GM12878 (cell line): ENCODE measurements around the gene ARCN1. TPM values are rescaled to one million over a fixed set of nuclear protein-coding genes. Genes with fewer than 3 reads are reported as not detected.

ENCODE experiments used
- ATAC-seq: fragments of 200-7000 bp; cut with Tn5 transposase; 3 replicates; pipeline ENCODE4 v1.9.1; 2020; ENCODE audit warnings: mild to moderate bottlenecking, moderate library complexity
- BruUV-seq: library from RNA; stranded (reverse); fragments of 400-500 nt; replicated peaks from 2 replicates; lab custom pipeline; 2021; lab: Mats Ljungman, UMichigan
- CTCF ChIA-PET: fragments of 300-600 bp; sonication (Branson Sonifier 250); formaldehyde crosslinking; extraction: SDS; loops from one replicate; lab custom pipeline; 2021; ENCODE audit warnings: inconsistent platforms; lab: Yijun Ruan, JAX
- POLR2A ChIA-PET: fragments of 350-600 bp; formaldehyde crosslinking; extraction: SDS; loops from one replicate; lab custom pipeline; 2021; ENCODE audit warnings: inconsistent platforms; lab: Charles Lee
- RAD21 ChIA-PET: fragments of 300-600 bp; sonication (Branson Sonifier 250); formaldehyde crosslinking; loops from one replicate; lab custom pipeline; 2023; ENCODE audit warnings: antibody characterized with exemption; ENCODE audit not compliant: unreplicated experiment; lab: Charles Lee
- SMC1A ChIA-PET: fragments of 300-600 bp; sonication (Branson Sonifier 250); formaldehyde crosslinking; loops from one replicate; lab custom pipeline; 2023; ENCODE audit not compliant: unreplicated experiment, uncharacterized antibody; lab: Charles Lee
- DNase-seq: peaks from one replicate; pipeline ENCODE4 v3.0.0-alpha.2; 2011; ENCODE audit warnings: low read depth, low spot score
- FAIRE-seq: peaks from 3 replicates; lab custom pipeline; 2011; peaks lifted over from hg19 to GRCh38; lab: Jason Lieb, UNC
- H2AFZ ChIP-seq: 2 replicates; pipeline ENCODE4 v1.6.0; 2011; ENCODE audit warnings: low read depth, low read length, control low read depth; ENCODE audit not compliant: control insufficient read depth
- H3K27ac ChIP-seq: 2 replicates; pipeline ENCODE4 v1.5.1; 2011; ENCODE audit warnings: control low read depth; ENCODE audit not compliant: control insufficient read depth, insufficient read depth
- H3K27me3 ChIP-seq, 2 experiments: replicated peaks in 1 of 2; 2 replicates each; pipeline versions ENCODE4 v1.6.0 to v1.6.1; 2011; ENCODE audit warnings: low read length in 1 of 2; ENCODE audit not compliant: control insufficient read depth in 2 of 2, insufficient read depth in 2 of 2
- H3K36me3 ChIP-seq, 2 experiments: 2 replicates each; pipeline ENCODE4 v1.5.1; 2011; ENCODE audit warnings: low read length in 1 of 2; ENCODE audit not compliant: control insufficient read depth in 2 of 2, insufficient read depth in 2 of 2
- H3K4me1 ChIP-seq: 2 replicates; pipeline ENCODE4 v1.6.1; 2011; ENCODE audit warnings: mild to moderate bottlenecking, low read length, moderate library complexity, mixed read lengths; ENCODE audit not compliant: control insufficient read depth, insufficient read depth
- H3K4me2 ChIP-seq: 2 replicates; pipeline ENCODE4 v1.6.0; 2011; ENCODE audit warnings: control low read depth; ENCODE audit not compliant: control insufficient read depth, insufficient read depth
- H3K4me3 ChIP-seq: fragments of 200-600 bp; sonication (generic); 2 replicates; pipeline ENCODE4 v1.5.1; 2016
- H3K79me2 ChIP-seq: 2 replicates; pipeline ENCODE4 v1.6.0; 2011; ENCODE audit warnings: low read length; ENCODE audit not compliant: control insufficient read depth, insufficient read depth
- H3K9ac ChIP-seq: 2 replicates; pipeline ENCODE4 v1.8.0; 2011; ENCODE audit warnings: low read length, control low read depth, mixed read lengths; ENCODE audit not compliant: control insufficient read depth, insufficient read depth
- H3K9me3 ChIP-seq: replicated peaks from 3 replicates; pipeline ENCODE4 v1.5.1; 2011; ENCODE audit warnings: mild to moderate bottlenecking, low read length; ENCODE audit not compliant: control insufficient read depth, insufficient read depth
- H4K20me1 ChIP-seq: 2 replicates; pipeline ENCODE4 v1.6.0; 2011; ENCODE audit not compliant: control insufficient read depth, insufficient read depth
- BACH1 ChIP-seq: fragments of 450-650 bp; IDR thresholded peaks from 2 replicates; pipeline ENCODE4 v1.6.1; 2017; ENCODE audit warnings: mild to moderate bottlenecking, borderline replicate concordance
- CREB1 ChIP-seq: IDR thresholded peaks from 2 replicates; pipeline ENCODE4 v1.6.1; 2012; ENCODE audit warnings: low read depth, mild to moderate bottlenecking, inconsistent platforms
- FOS ChIP-seq: IDR thresholded peaks from 3 replicates; pipeline ENCODE4 v1.6.1; 2011; ENCODE audit warnings: borderline replicate concordance; ENCODE audit not compliant: insufficient read length; ENCODE audit errors: extremely low read depth
- HDAC6 ChIP-seq: fragments of 200-600 bp; sonication (generic); IDR thresholded peaks from one replicate; pipeline ENCODE4 v1.8.0; 2017; ENCODE audit warnings: antibody characterized with exemption; ENCODE audit not compliant: unreplicated experiment
- HDGF ChIP-seq: fragments of 450-650 bp; IDR thresholded peaks from 2 replicates; pipeline ENCODE4 v1.6.1; 2016; ENCODE audit warnings: antibody characterized with exemption
- IKZF1 ChIP-seq: fragments of 450-650 bp; conservative IDR thresholded peaks from 2 replicates; pipeline ENCODE4 v1.6.1; 2017; ENCODE audit warnings: antibody characterized with exemption, mild to moderate bottlenecking
- JUNB ChIP-seq: IDR thresholded peaks from 2 replicates; pipeline ENCODE4 v1.6.1; 2016; ENCODE audit warnings: antibody characterized with exemption, mild to moderate bottlenecking
- KAT2A ChIP-seq: conservative IDR thresholded peaks from 2 replicates; pipeline ENCODE4 v1.6.1; 2011; ENCODE audit warnings: low read depth, low read length; ENCODE audit not compliant: control insufficient read depth
- NFXL1 ChIP-seq: fragments of 450-650 bp; IDR thresholded peaks from 2 replicates; pipeline ENCODE4 v1.6.1; 2017; ENCODE audit warnings: antibody characterized with exemption, mild to moderate bottlenecking, borderline replicate concordance
- PAX8 ChIP-seq: fragments of 450-650 bp; IDR thresholded peaks from 2 replicates; pipeline ENCODE4 v1.6.1; 2017; ENCODE audit warnings: mild to moderate bottlenecking, moderate library complexity
- RFX5 ChIP-seq: IDR thresholded peaks from 2 replicates; pipeline ENCODE4 v1.6.1; 2011; ENCODE audit warnings: low read depth, low read length, improper control_type of control experiment
- STAT3 ChIP-seq: IDR thresholded peaks from 2 replicates; pipeline ENCODE4 v1.6.1; 2011; ENCODE audit warnings: low read depth, low read length, improper control_type of control experiment
- ZNF207 ChIP-seq: fragments of 450-650 bp; IDR thresholded peaks from 2 replicates; pipeline ENCODE4 v1.6.1; 2014; ENCODE audit warnings: antibody characterized with exemption, mild to moderate bottlenecking, borderline replicate concordance
- WGBS: methylation state at CpG from one replicate; pipeline ENCODE4 v1.1.6; 2016; ENCODE audit warnings: low lambda C conversion rate; ENCODE audit not compliant: insufficient replicate concordance, insufficient coverage; ENCODE audit errors: missing lambda C conversion rate; 5-methylcytosine and 5-hydroxymethylcytosine counted together
- in situ Hi-C: fragments of 300-500 bp; cut with MboI; formaldehyde crosslinking; loops from 9 replicates; pipeline ENCODE4 v1.14.3; 2018; ENCODE audit warnings: mixed read lengths
- intact Hi-C: fragments of 100-400 bp; cut with micrococcal nuclease; formaldehyde crosslinking; loops from one replicate; pipeline ENCODE4 v1.14.2; 2022; ENCODE audit not compliant: unreplicated experiment
- polyA plus RNA-seq, 11 experiments: library from polyadenylated mRNA; depleted of rRNA in 4 of 11; unstranded in 6 of 11; stranded (reverse) in 5 of 11; fragments of >200 nt; fragmentation: Nextera tagmentation in 4 of 11; fragmentation: Illumina TruSeq in 1 of 11; extraction: Ambion mirVana in 4 of 11; extraction: Trizol in 1 of 11; gene quantifications; 1 replicate in 1 of 11; 2 replicates in 10 of 11; pipeline versions ENCODE4 v1.2.1 to v1.2.3, GENCODE V29; 2011 to 2016; ENCODE audit warnings: inconsistent platforms in 2 of 11, missing spikeins in 2 of 11, low read depth in 1 of 11
- total RNA-seq, 4 experiments: library from RNA; depleted of rRNA in 3 of 4; stranded (reverse); fragments of >200 nt in 3 of 4; fragmentation: Illumina TruSeq in 1 of 4; extraction: Trizol in 1 of 4; gene quantifications; 2 replicates each; pipeline versions ENCODE4 v1.2.1 to v1.2.3, GENCODE V29; 2013 to 2021
- TF ChIP-seq, protein P1 (sequence below): fragments of 450-650 bp; IDR thresholded peaks from 2 replicates; pipeline ENCODE4 v1.6.1; 2016; ENCODE audit warnings: mild to moderate bottlenecking
- TF ChIP-seq, protein P2 (sequence below): fragments of 450-650 bp; IDR thresholded peaks from 2 replicates; pipeline ENCODE4 v1.6.1; 2017; ENCODE audit warnings: mild to moderate bottlenecking, moderate library complexity

The ARCN1 gene
- total and polyA plus RNA-seq, 10 of the 15 experiments (the other 5 are each of a cell fraction or from before 2014, with no cell fraction given) = 33.3 to 172 (median 106) TPM

DNA sequence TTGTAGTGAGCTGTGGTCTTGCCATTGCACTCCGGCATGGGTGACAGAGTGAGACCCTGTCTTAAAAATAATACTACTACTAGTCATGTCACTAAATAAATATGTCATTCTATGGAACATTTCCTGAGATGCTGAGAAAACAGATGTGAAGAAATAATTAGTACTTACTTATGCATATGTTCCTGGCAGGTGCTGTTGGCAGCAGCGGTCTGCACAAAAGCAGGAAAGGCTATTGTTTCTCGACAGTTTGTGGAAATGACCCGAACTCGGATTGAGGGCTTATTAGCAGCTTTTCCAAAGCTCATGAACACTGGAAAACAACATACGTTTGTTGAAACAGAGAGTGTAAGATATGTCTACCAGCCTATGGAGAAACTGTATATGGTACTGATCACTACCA, 8.8 kb downstream of the ARCN1 start:
- no peak for ATAC-seq
- ChIA-PET CTCF (no interaction called here), RAD21 (no interaction called here), SMC1A (no interaction called here), POLR2A (no interaction called here)
- intact Hi-C loops (no loop called here), in situ Hi-C loops (no loop called here)
- no TSS peak for BruUV-seq
- Histone ChIP-seq H3K36me3 (peaks cover 10 to 27% of the 10 kb centered on the region in 2 experiments; a peak in 3 of 4 replicates), H3K27me3 (no peaks in the 10 kb centered on the region), H3K9me3 (no peaks in the 10 kb centered on the region), H3K9ac (no peak overlapping the region), H3K4me1 (no peaks in the 10 kb centered on the region), H4K20me1 (no peaks in the 10 kb centered on the region), H2AFZ (no peak overlapping the region), H3K79me2 (peaks cover 37% of the 10 kb centered on the region), H3K4me2 (no peak overlapping the region), H3K4me3 (no peak overlapping the region), H3K27ac (no peak overlapping the region)
- TF ChIP-seq KAT2A = no peak
- TF ChIP-seq PAX8 = no peak
- TF ChIP-seq BACH1 = no peak
- no peak for TF ChIP-seq STAT3
- no peak for TF ChIP-seq NFXL1
- no peak for TF ChIP-seq HDAC6
- TF ChIP-seq ZNF207 = no peak
- DNase-seq = no peak
- no peak for FAIRE-seq
- WGBS = 86% methylated on average over 6 of the region's 6 CpGs

GRCh38 chr11:118587952-118588351, 15.7 kb downstream of the ARCN1 start:
- POLR2A ChIA-PET = no interaction called here
- no peak for ATAC-seq
- SMC1A ChIA-PET = no interaction called here
- Histone ChIP-seq H3K9ac (no peak overlapping the region), H3K4me1 (no peaks in the 10 kb centered on the region), H2AFZ (no peak overlapping the region), H3K79me2 (no peaks in the 10 kb centered on the region), H3K36me3 (peaks cover 14 to 47% of the 10 kb centered on the region in 2 experiments), H3K9me3 (no peaks in the 10 kb centered on the region), H3K4me2 (no peak overlapping the region), H4K20me1 (no peaks in the 10 kb centered on the region), H3K27me3 (no peaks in the 10 kb centered on the region), H3K4me3 (no peak overlapping the region), H3K27ac (no peak overlapping the region)
- CTCF ChIA-PET = no interaction called here
- in situ Hi-C loops (no loop called here), intact Hi-C loops (no loop called here)
- no peak for DNase-seq
- FAIRE-seq = no peak
- 93% methylated on average over 1 of the region's 1 CpG for WGBS
- RAD21 ChIA-PET = no interaction called here
- no TSS peak for BruUV-seq
- TF ChIP-seq, protein P1, sequence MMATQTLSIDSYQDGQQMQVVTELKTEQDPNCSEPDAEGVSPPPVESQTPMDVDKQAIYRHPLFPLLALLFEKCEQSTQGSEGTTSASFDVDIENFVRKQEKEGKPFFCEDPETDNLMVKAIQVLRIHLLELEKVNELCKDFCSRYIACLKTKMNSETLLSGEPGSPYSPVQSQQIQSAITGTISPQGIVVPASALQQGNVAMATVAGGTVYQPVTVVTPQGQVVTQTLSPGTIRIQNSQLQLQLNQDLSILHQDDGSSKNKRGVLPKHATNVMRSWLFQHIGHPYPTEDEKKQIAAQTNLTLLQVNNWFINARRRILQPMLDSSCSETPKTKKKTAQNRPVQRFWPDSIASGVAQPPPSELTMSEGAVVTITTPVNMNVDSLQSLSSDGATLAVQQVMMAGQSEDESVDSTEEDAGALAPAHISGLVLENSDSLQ = peak; percentile 52; the same call in 1 of the 2 replicates
- TF ChIP-seq IKZF1 (no peak), RFX5 (no peak), FOS (no peak), CREB1 (no peak), HDGF (no peak), JUNB (no peak)
- TF ChIP-seq, protein P2, sequence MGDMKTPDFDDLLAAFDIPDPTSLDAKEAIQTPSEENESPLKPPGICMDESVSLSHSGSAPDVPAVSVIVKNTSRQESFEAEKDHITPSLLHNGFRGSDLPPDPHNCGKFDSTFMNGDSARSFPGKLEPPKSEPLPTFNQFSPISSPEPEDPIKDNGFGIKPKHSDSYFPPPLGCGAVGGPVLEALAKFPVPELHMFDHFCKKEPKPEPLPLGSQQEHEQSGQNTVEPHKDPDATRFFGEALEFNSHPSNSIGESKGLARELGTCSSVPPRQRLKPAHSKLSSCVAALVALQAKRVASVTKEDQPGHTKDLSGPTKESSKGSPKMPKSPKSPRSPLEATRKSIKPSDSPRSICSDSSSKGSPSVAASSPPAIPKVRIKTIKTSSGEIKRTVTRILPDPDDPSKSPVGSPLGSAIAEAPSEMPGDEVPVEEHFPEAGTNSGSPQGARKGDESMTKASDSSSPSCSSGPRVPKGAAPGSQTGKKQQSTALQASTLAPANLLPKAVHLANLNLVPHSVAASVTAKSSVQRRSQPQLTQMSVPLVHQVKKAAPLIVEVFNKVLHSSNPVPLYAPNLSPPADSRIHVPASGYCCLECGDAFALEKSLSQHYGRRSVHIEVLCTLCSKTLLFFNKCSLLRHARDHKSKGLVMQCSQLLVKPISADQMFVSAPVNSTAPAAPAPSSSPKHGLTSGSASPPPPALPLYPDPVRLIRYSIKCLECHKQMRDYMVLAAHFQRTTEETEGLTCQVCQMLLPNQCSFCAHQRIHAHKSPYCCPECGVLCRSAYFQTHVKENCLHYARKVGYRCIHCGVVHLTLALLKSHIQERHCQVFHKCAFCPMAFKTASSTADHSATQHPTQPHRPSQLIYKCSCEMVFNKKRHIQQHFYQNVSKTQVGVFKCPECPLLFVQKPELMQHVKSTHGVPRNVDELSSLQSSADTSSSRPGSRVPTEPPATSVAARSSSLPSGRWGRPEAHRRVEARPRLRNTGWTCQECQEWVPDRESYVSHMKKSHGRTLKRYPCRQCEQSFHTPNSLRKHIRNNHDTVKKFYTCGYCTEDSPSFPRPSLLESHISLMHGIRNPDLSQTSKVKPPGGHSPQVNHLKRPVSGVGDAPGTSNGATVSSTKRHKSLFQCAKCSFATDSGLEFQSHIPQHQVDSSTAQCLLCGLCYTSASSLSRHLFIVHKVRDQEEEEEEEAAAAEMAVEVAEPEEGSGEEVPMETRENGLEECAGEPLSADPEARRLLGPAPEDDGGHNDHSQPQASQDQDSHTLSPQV = no peak
